ENCODE data around the gene PRKAB1.

Gene PRKAB1

GRCh38 chr12:119672194-119672593, 4.3 kb downstream of the PRKAB1 start:
- Histone ChIP-seq H3K79me1 (replicated peaks; ENCODE audit: low read length, poor library complexity, severe bottlenecking) (peaks cover 27% of the 10 kb centered on the region), H4K91ac (ENCODE audit: low read length) (no peak overlapping the region), H3K4me3 (ENCODE audit: insufficient read depth in 1 of 2, low read depth in 1 of 2, low read length in 2 of 2) (no peak overlapping the region), H3K27me3 (ENCODE audit: control insufficient read depth in 1 of 2, insufficient read depth in 1 of 2, low read length in 2 of 2) (no peaks in the 10 kb centered on the region), H2BK12ac (ENCODE audit: low read length in 2 of 2) (no peak overlapping the region), H3K23ac (ENCODE audit: low read length in 2 of 2) (no peak overlapping the region), H4K8ac (ENCODE audit: low read length) (no peak overlapping the region), H3K9me3 (ENCODE audit: control insufficient read depth, low read length) (no peaks in the 10 kb centered on the region), H3K36me3 (ENCODE audit: control insufficient read depth in 1 of 2, insufficient read depth in 2 of 2, low read depth in 1 of 2, low read length in 2 of 2) (peaks cover 36 to 65% of the 10 kb centered on the region in 2 experiments), H2AK5ac (ENCODE audit: low read length, severe bottlenecking) (no peak overlapping the region), H2BK5ac (ENCODE audit: low read depth, low read length, poor library complexity, severe bottlenecking) (no peak overlapping the region), H3K4me2 (ENCODE audit: low read length, poor library complexity, severe bottlenecking) (no peak overlapping the region), H3K9ac (ENCODE audit: low read length) (no peak overlapping the region), H3K27ac (ENCODE audit: low read length, poor library complexity, severe bottlenecking) (no peak overlapping the region), H3K4me1 (ENCODE audit: control insufficient read depth, insufficient read depth, low read depth, low read length) (peaks cover 8% of the 10 kb centered on the region), H2BK15ac (ENCODE audit: low read depth, poor library complexity, severe bottlenecking) (no peak overlapping the region), H3K4ac (ENCODE audit: low read depth in 1 of 2, low read length in 2 of 2) (no peak overlapping the region), H3K18ac (ENCODE audit: low read depth in 1 of 2, low read length in 2 of 2) (no peak overlapping the region), H2AFZ (ENCODE audit: low read depth, low read length) (no peak overlapping the region), H2BK120ac (ENCODE audit: low read depth, low read length) (no peak overlapping the region), H3K14ac (ENCODE audit: low read length in 2 of 2) (no peak overlapping the region)
- no peak for DNase-seq
- 96% methylated on average over 2 of the region's 8 CpGs for WGBS

- H3K4me3 ChIP-seq (ENCODE audit: insufficient read depth in 1 of 2, low read depth in 1 of 2, low read length in 2 of 2), result no peak overlapping the region
- H4K8ac ChIP-seq (ENCODE audit: low read length), result no peak overlapping the region
- H2BK120ac ChIP-seq (ENCODE audit: low read depth, low read length), result no peak overlapping the region
Measured at GRCh38 chr12:119673634-119674033, 5.7 kb downstream of the PRKAB1 start.

DNA sequence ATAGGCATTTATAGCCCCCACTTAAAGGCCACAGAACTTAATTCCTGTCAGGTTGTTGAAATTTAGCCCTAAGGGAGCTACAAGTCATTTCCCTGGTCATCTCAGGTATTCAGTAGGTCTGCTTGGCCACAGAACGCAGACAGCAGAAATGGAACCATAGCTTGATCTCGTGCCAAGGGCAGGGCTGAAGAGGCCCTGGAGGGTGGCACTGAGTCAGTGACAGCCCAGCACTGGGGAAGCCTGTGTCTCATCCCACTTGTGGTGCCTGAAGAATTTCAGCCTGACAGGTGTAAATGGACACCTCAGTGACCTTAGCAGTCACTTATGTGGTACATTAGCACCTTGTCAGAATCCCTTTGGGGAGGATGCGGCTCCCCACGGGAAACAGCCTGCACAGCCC, 6.6 kb downstream of the PRKAB1 start:
- Histone ChIP-seq H3K23ac (ENCODE audit: low read length in 2 of 2) (no peak overlapping the region), H2AK5ac (ENCODE audit: low read length, severe bottlenecking) (no peak overlapping the region), H4K8ac (ENCODE audit: low read length) (no peak overlapping the region), H3K4me3 (ENCODE audit: insufficient read depth in 1 of 2, low read depth in 1 of 2, low read length in 2 of 2) (no peak overlapping the region), H3K4ac (ENCODE audit: low read depth in 1 of 2, low read length in 2 of 2) (no peak overlapping the region), H4K91ac (ENCODE audit: low read length) (no peak overlapping the region), H3K27ac (ENCODE audit: low read length, poor library complexity, severe bottlenecking) (no peak overlapping the region), H2BK5ac (ENCODE audit: low read depth, low read length, poor library complexity, severe bottlenecking) (no peak overlapping the region), H3K4me1 (ENCODE audit: control insufficient read depth, insufficient read depth, low read depth, low read length) (peaks cover 6% of the 10 kb centered on the region), H3K4me2 (ENCODE audit: low read length, poor library complexity, severe bottlenecking) (no peak overlapping the region), H3K27me3 (ENCODE audit: control insufficient read depth in 1 of 2, insufficient read depth in 1 of 2, low read length in 2 of 2) (no peaks in the 10 kb centered on the region), H3K9me3 (ENCODE audit: control insufficient read depth, low read length) (no peaks in the 10 kb centered on the region), H3K79me1 (replicated peaks; ENCODE audit: low read length, poor library complexity, severe bottlenecking) (peaks cover 35% of the 10 kb centered on the region), H2AFZ (ENCODE audit: low read depth, low read length) (no peak overlapping the region), H3K18ac (ENCODE audit: low read depth in 1 of 2, low read length in 2 of 2) (no peak overlapping the region), H2BK15ac (ENCODE audit: low read depth, poor library complexity, severe bottlenecking) (no peak overlapping the region), H2BK12ac (ENCODE audit: low read length in 2 of 2) (no peak overlapping the region), H2BK120ac (ENCODE audit: low read depth, low read length) (no peak overlapping the region), H3K9ac (ENCODE audit: low read length) (no peak overlapping the region), H3K36me3 (ENCODE audit: control insufficient read depth in 1 of 2, insufficient read depth in 2 of 2, low read depth in 1 of 2, low read length in 2 of 2) (peaks cover 49 to 87% of the 10 kb centered on the region in 2 experiments), H3K14ac (ENCODE audit: low read length in 2 of 2) (no peak overlapping the region)
- no peak for DNase-seq
- 97% methylated on average over 4 of the region's 4 CpGs for WGBS

More at GRCh38 chr12:119673634-119674033, 5.7 kb downstream of the PRKAB1 start:
- Histone ChIP-seq H2AK5ac (ENCODE audit: low read length, severe bottlenecking) (no peak overlapping the region), H3K79me1 (replicated peaks; ENCODE audit: low read length, poor library complexity, severe bottlenecking) (peaks cover 32% of the 10 kb centered on the region), H3K4me2 (ENCODE audit: low read length, poor library complexity, severe bottlenecking) (no peak overlapping the region), H3K4me1 (ENCODE audit: control insufficient read depth, insufficient read depth, low read depth, low read length) (peaks cover 8% of the 10 kb centered on the region), H3K9ac (ENCODE audit: low read length) (no peak overlapping the region), H3K9me3 (ENCODE audit: control insufficient read depth, low read length) (no peaks in the 10 kb centered on the region), H2AFZ (ENCODE audit: low read depth, low read length) (no peak overlapping the region), H3K4ac (ENCODE audit: low read depth in 1 of 2, low read length in 2 of 2) (no peak overlapping the region), H3K36me3 (ENCODE audit: control insufficient read depth in 1 of 2, insufficient read depth in 2 of 2, low read depth in 1 of 2, low read length in 2 of 2) (peaks cover 43 to 77% of the 10 kb centered on the region in 2 experiments), H3K18ac (ENCODE audit: low read depth in 1 of 2, low read length in 2 of 2) (no peak overlapping the region), H2BK5ac (ENCODE audit: low read depth, low read length, poor library complexity, severe bottlenecking) (no peak overlapping the region), H2BK12ac (ENCODE audit: low read length in 2 of 2) (no peak overlapping the region), H4K91ac (ENCODE audit: low read length) (no peak overlapping the region), H3K27ac (ENCODE audit: low read length, poor library complexity, severe bottlenecking) (no peak overlapping the region), H3K23ac (ENCODE audit: low read length in 2 of 2) (no peak overlapping the region), H3K27me3 (ENCODE audit: control insufficient read depth in 1 of 2, insufficient read depth in 1 of 2, low read length in 2 of 2) (no peaks in the 10 kb centered on the region), H3K14ac (ENCODE audit: low read length in 2 of 2) (no peak overlapping the region), H2BK15ac (ENCODE audit: low read depth, poor library complexity, severe bottlenecking) (no peak overlapping the region)
- 93% methylated on average over 7 of the region's 7 CpGs for WGBS
- no peak for DNase-seq

DNA sequence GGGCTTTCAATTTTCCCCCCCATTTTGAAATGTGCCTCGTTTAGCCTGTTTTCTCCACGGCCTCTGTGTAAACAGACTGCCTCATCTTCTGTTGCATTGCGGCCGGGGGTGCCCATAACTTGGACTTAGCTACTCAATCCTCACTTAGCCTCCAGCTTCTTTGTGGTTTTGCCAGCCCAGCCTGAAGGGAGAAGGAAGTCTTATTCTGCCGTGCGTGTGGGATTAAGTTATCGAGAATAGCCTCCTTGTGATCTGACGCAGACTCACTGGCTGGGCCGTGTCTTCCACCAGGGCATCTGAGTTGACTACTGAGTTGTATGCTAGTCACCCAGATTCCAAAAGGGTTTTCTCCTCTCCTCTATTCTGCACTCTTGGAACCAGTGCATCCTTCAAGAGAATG, 8.1 kb downstream of the PRKAB1 start:
- 98% methylated on average over 9 of the region's 9 CpGs for WGBS

More for the DNA sequence above, 8.1 kb downstream of the PRKAB1 start:
- no peak overlapping the region for H2AFZ ChIP-seq (ENCODE audit: low read depth, low read length)
- no peak overlapping the region for H2BK5ac ChIP-seq (ENCODE audit: low read depth, low read length, poor library complexity, severe bottlenecking)
- no peak for DNase-seq
- no peak overlapping the region for H2AK5ac ChIP-seq (ENCODE audit: low read length, severe bottlenecking)
- H3K23ac ChIP-seq (ENCODE audit: low read length in 2 of 2), result no peak overlapping the region
- H3K36me3 ChIP-seq (ENCODE audit: control insufficient read depth in 1 of 2, insufficient read depth in 2 of 2, low read depth in 1 of 2, low read length in 2 of 2), result peaks cover 62 to 97% of the 10 kb centered on the region in 2 experiments
- H2BK12ac ChIP-seq (ENCODE audit: low read length in 2 of 2), result no peak overlapping the region
- H3K9me3 ChIP-seq (ENCODE audit: control insufficient read depth, low read length), result no peaks in the 10 kb centered on the region
- no peak overlapping the region for H2BK120ac ChIP-seq (ENCODE audit: low read depth, low read length)
- no peak overlapping the region for H2BK15ac ChIP-seq (ENCODE audit: low read depth, poor library complexity, severe bottlenecking)
- no peak overlapping the region for H3K27ac ChIP-seq (ENCODE audit: low read length, poor library complexity, severe bottlenecking)
- H4K8ac ChIP-seq (ENCODE audit: low read length), result no peak overlapping the region
- no peak overlapping the region for H3K9ac ChIP-seq (ENCODE audit: low read length)
- no peak overlapping the region for H4K91ac ChIP-seq (ENCODE audit: low read length)
- H3K18ac ChIP-seq (ENCODE audit: low read depth in 1 of 2, low read length in 2 of 2), result no peak overlapping the region
- H3K14ac ChIP-seq (ENCODE audit: low read length in 2 of 2), result no peak overlapping the region
- H3K4ac ChIP-seq (ENCODE audit: low read depth in 1 of 2, low read length in 2 of 2), result no peak overlapping the region
- H3K27me3 ChIP-seq (ENCODE audit: control insufficient read depth in 1 of 2, insufficient read depth in 1 of 2, low read length in 2 of 2), result no peaks in the 10 kb centered on the region
- no peak overlapping the region for H3K4me2 ChIP-seq (ENCODE audit: low read length, poor library complexity, severe bottlenecking)
- H3K79me1 ChIP-seq (replicated peaks; ENCODE audit: low read length, poor library complexity, severe bottlenecking), result peaks cover 40% of the 10 kb centered on the region
- H3K4me3 ChIP-seq (ENCODE audit: insufficient read depth in 1 of 2, low read depth in 1 of 2, low read length in 2 of 2), result no peak overlapping the region
- H3K4me1 ChIP-seq (ENCODE audit: control insufficient read depth, insufficient read depth, low read depth, low read length), result peaks cover 5% of the 10 kb centered on the region
